ENCODE measurements around the gene ENOPH1.
A peak's percentile ranks its signal among the peaks of the same experiment; 100 is the strongest.
"Not testable (repeated sequence)": the region's sequence is repeated elsewhere in the genome, so short reads cannot be mapped to it uniquely, and the experiment has no call there.

ENOPH1 gene

DNA sequence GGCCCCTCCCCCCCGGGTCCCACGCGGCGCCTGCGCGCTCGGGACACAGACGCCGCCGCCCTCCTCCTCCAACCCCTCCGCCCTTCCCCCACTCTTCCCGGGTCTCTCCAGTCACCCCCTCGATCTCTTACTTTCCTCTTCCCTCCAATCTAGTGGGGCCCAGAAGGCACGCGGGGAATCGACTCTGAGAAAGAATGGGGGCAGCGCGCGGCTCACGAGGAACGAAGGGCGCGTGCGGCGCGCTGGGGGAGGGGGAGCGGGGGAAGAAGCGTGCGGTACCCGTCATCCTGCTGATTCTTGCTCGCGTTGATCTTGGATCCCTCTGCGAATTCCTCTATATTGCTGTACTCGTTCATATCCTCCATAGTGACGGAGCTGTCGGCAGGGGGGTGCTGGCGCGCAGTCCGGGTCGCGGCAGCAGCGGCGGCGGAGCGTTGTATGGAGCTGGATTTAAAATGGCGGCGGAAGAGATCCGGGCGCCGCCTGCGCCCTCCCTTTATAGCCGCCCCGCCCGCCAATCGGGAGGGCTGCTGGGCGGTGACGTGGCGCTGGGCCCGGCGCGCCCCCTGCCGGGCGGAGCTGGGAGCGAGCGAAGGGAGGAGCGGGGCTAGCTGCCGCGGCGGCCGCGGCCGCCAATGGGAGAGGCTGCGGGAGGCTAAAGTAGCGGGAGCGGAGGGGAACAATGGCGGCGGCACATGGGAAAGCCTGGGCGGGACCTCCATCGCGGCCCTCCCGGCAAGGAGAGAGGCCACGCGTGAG lies 1.2 kb upstream of the ENOPH1 start:
- peak; percentile 79 for DNase-seq (ENCODE audit: low spot score)

GRCh38 chr4:82429728-82430192 lies 630 bp upstream of the ENOPH1 start:
- peak; percentile 47 for DNase-seq (ENCODE audit: low spot score)

DNA sequence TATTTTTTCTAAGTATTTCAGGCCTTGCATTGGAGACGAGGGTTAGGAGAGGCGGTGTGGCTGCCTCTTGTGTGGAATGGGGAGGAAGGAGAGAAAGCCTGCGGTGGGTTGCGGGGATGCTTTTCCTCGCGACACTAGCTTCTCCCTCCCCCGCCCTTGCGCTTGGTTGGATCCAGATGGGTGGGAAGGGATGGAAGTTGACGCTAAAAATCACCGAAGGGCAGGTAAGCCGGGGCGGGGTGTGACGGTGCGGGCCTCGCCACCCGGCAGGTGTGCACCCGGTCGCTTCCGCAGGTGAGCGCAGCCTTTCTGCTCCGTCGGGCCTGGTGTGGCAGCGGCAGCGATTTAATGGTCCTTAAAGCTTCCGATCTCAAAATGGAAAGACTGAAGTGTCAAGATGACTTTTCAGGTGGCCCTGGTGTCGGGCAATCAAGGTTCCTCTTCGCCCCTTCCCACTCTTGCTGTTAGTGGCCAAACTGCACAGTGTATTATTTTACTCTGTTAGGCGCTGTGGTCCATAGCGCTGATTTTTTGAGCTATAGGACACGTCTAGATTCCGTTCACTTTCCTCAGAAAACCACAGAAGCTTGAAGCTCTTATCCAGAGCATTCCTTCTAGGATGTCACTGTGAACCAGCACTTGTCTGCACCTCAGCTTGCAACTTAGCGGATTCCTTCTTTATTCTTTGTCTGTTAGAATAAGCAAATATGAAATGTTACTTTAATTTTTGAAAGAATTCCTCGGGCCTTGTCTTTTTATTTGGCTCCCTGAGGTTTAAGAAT lies 765 bp downstream of the ENOPH1 start:
- peak; percentile 52 for DNase-seq (ENCODE audit: low spot score)

DNA sequence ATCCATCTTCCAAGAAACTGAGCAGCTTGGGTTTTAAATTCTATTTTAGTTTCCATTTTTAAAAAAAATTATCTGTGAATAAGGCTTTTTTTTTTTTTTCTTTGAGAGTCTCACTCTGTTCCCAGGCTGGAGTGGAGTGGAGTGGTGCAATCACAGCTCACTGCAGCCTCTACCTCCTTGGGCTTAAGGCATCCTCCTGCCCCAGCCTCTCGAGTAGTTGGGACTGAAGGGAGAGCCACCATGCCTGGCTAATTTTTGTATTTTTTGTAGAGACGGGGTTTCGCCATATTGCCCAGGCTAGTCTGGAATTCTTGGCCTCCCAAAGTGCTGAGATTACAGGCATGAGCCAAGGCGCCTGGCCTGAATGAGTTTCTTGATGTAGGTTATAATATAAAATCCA lies 1.4 kb downstream of the ENOPH1 start:
- DNase-seq (ENCODE audit: low spot score) = no peak

GRCh38 chr4:82432596-82432995 lies 2.2 kb downstream of the ENOPH1 start:
- no peak for DNase-seq (ENCODE audit: low spot score)

- no peak for DNase-seq (ENCODE audit: low spot score)
These were observed 3.4 kb downstream of the ENOPH1 start for GRCh38 chr4:82433791-82434190.

DNA sequence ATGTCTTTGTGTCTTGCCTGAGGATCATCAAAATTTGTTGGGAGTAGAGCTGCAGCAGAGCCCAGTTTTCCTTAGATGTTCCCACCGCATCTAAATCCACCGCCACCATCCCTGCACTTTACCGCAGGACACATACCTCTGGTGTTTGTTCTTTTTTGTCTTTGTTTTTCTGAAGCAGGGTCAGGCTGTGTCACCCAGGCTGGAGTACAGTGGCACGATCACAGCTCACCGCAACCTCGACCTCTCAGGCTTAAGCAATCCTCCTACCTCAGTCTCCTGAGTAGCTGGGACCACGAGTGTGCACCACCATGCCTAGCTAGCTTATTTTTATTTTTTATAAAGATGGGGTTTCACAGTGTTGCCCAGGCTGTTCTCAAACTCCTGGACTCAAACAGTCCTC lies 4.6 kb downstream of the ENOPH1 start:
- no peak for DNase-seq (ENCODE audit: low spot score)

- no peak for DNase-seq (ENCODE audit: low spot score)
These were observed 5.7 kb downstream of the ENOPH1 start for GRCh38 chr4:82436130-82436529.

- DNase-seq (ENCODE audit: low spot score) = no peak
These were observed 6.4 kb downstream of the ENOPH1 start for GRCh38 chr4:82436780-82437179.

- no peak for DNase-seq (ENCODE audit: low spot score)
These were observed 7.1 kb downstream of the ENOPH1 start for GRCh38 chr4:82437285-82438005.

- DNase-seq (ENCODE audit: low spot score) = no peak
These were observed 8.7 kb downstream of the ENOPH1 start for GRCh38 chr4:82439088-82439487.

GRCh38 chr4:82447886-82448285 lies 17.5 kb downstream of the ENOPH1 start:
- no peak for DNase-seq (ENCODE audit: low spot score)

- no peak for DNase-seq (ENCODE audit: low spot score)
These were observed 20.8 kb downstream of the ENOPH1 start for GRCh38 chr4:82450966-82451755.

DNA sequence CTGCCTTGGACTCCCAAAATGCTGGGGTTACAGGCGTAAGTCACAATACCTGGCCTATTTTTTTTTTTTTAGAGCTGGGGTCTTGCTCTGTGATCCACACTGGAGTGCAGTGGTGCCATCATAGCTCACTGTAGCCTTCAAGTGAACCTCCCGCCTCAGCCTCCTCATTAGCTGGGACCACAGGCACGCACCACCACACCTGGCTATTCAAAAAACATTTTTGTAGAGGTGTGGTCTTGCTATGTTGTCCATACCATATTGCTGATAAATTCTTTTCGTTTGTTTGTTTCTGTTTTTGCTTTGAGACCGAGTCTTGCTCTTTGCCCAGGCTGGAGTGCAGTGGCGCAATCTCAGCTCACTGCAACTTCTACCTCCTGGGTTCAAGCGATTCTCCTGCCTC lies 21.6 kb downstream of the ENOPH1 start:
- no peak for DNase-seq (ENCODE audit: low spot score)

DNA sequence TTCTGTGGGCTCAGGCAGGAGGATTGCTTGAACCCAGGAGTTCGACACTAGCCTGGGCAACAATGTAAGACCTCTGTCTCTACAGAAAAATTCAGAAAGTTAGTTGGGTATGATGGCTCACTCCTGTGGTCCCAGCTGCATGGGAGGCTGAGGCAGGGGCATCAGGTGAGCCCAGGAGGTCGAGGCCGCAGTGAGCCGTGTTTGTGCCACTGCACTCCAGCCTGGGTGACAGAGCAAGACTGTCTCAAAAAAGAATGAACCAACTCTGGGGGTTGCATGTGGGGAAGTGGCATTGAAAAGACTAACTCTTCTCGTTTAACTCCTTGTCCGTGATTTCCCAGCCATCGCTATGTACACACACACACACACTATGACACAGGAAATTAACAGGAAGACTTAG lies 26.9 kb downstream of the ENOPH1 start:
- no peak for DNase-seq (ENCODE audit: low spot score)

- no peak for DNase-seq (ENCODE audit: low spot score)
These were observed 28.3 kb downstream of the ENOPH1 start for GRCh38 chr4:82458729-82459128.

- DNase-seq (ENCODE audit: low spot score) = no peak
These were observed 31.3 kb downstream of the ENOPH1 start for GRCh38 chr4:82461710-82462109.

- peak; percentile 58 for DNase-seq (ENCODE audit: low spot score)
These were observed 32.0 kb downstream of the ENOPH1 start for GRCh38 chr4:82462415-82462831.

- no peak for DNase-seq (ENCODE audit: low spot score)
These were observed 32.8 kb downstream of the ENOPH1 start for GRCh38 chr4:82463221-82463620.

DNA sequence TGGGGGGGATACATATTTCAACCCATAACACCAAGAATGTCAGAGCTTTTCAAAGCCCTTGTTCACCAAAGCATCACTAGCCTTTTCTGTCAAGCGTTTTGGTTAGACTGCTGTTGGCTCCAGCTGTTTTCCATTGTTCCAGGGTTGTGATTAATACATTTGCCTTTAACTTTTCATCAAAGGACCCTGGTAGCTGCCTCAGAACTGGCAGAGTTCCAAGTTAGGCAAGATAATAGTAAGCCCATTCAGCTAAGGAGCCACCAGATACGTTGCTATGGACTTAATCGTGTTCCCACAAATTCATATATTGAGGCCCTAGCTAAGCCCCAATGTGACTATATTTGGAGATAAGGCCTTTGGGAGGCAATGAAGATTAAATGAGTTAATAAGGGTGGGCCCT lies 37.1 kb downstream of the ENOPH1 start:
- DNase-seq (ENCODE audit: low spot score) = peak; percentile 5

- peak; percentile 4 for DNase-seq (ENCODE audit: low spot score)
These were observed 39.5 kb downstream of the ENOPH1 start for GRCh38 chr4:82469791-82470345.

DNA sequence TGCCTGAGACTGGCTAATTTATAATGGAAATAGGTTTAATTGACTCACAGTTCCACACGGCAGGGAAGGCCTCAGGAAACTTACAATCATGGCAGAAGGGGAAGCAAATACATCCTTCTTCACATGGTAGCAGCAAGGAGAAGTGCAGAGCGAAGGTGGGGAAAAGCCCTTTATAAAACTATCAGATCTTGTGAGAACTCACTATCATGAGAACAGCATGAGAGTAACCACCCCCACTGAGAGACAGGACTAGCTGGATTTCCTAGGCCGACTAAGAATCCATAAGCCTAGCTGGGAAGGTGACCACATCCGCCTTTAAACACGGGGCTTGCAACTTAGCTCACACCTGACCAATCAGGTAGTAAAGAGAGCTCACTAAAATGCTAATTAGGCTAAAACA lies 42.7 kb downstream of the ENOPH1 start:
- not testable (repeated sequence) for DNase-seq (ENCODE audit: low spot score)

Measured in SW480 (cell line).